Heart right ventricle (tissue), 16 donors: ENCODE measurements around the gene XIRP1. TPM values are rescaled to one million over a fixed set of nuclear protein-coding genes. Genes with fewer than 3 reads are reported as not detected.
A peak's percentile ranks its signal among the peaks of the same experiment; 100 is the strongest.
"Not testable (repeated sequence)": the region's sequence is repeated elsewhere in the genome, so short reads cannot be mapped to it uniquely, and the experiment has no call there.

ENCODE experiments used
- ATAC-seq, 8 donors: fragments of 200-7000 bp; cut with Tn5 transposase; one replicate each; pipeline ENCODE4 v1.9.1; 2020; ENCODE audit warnings: mild to moderate bottlenecking in 8 of 8, moderate library complexity in 8 of 8, moderate number of reproducible peaks in 1 of 8
- DNase-seq, 2 donors: peaks; one replicate each; pipeline ENCODE4 v3.0.0-alpha.2; 2020
- H3K27ac ChIP-seq, 10 donors: fragments of 200-600 bp; sonication (generic) in 2 of 10; one replicate each; pipeline versions ENCODE4 v1.5.0 to v1.8.0; 2020 to 2022; ENCODE audit warnings: mild to moderate bottlenecking in 3 of 10
- H3K27me3 ChIP-seq, 7 donors: fragments of 200-600 bp; one replicate each; pipeline ENCODE4 v1.8.0; 2021 to 2022; ENCODE audit warnings: mild to moderate bottlenecking in 2 of 7
- H3K36me3 ChIP-seq, 9 donors: fragments of 200-600 bp; sonication (generic) in 1 of 9; one replicate each; pipeline versions ENCODE4 v1.5.0 to v1.8.0; 2020 to 2022; ENCODE audit warnings: mild to moderate bottlenecking in 2 of 9
- H3K4me1 ChIP-seq, 9 donors: fragments of 200-600 bp; sonication (generic) in 1 of 9; one replicate each; pipeline versions ENCODE4 v1.5.0 to v1.8.0; 2020 to 2022; ENCODE audit warnings: mild to moderate bottlenecking in 4 of 9
- H3K4me3 ChIP-seq, 10 donors: fragments of 200-600 bp; sonication (generic) in 2 of 10; one replicate each; pipeline versions ENCODE4 v1.5.0 to v1.8.0; 2020 to 2022; ENCODE audit warnings: mild to moderate bottlenecking in 7 of 10, moderate library complexity in 2 of 10
- H3K9me3 ChIP-seq, 11 donors: fragments of 200-600 bp in 10 of 11; sonication (generic) in 2 of 11; one replicate each; pipeline versions ENCODE4 v1.5.0 to v1.8.0; 2013 to 2022; ENCODE audit warnings: mild to moderate bottlenecking in 2 of 11, control low read depth in 1 of 11, moderate library complexity in 1 of 11
- CTCF ChIP-seq, 9 donors: fragments of 200-600 bp; sonication (generic) in 2 of 9; IDR thresholded peaks; one replicate each; pipeline versions ENCODE4 v1.5.0 to v1.8.0; 2021 to 2022; ENCODE audit warnings: antibody characterized with exemption in 9 of 9, mild to moderate bottlenecking in 5 of 9, moderate library complexity in 1 of 9
- WGBS, 2 donors: extraction: QIAGEN DNeasy Blood & Tissue Kit; methylation state at CpG; one replicate each; pipeline ENCODE4 v1.1.7; 2013; ENCODE audit warnings: inconsistent platforms in 1 of 2; 5-methylcytosine and 5-hydroxymethylcytosine counted together
- intact Hi-C, 10 donors: fragments of 100-400 bp; cut with DNase I; formaldehyde crosslinking; loops; one replicate each; pipeline versions ENCODE4 v1.11.1 to v1.14.2; 2022
- polyA plus RNA-seq, 2 donors: library from polyadenylated mRNA; stranded (reverse); fragments of 200-250 nt; gene quantifications; one replicate each; pipeline ENCODE4 v1.2.3, GENCODE V29; 2013
- total RNA-seq, 10 donors: library from RNA; stranded (reverse); fragmentation: NEBNext Ultra II Directional in 3 of 10; extraction: Animal tissue kit (Norgen Biotek cat#: 25700) in 3 of 10; gene quantifications; one replicate each; pipeline versions ENCODE4 v1.2.1 to v1.2.4, GENCODE V29; 2021 to 2023
- donor health status: Arrhythmogenic right ventricular cardiomyopathy.
- donor health status: ischemic (EF 13 %, LVEDD 7.1; RV severe dilation, severe dysfunction).
- donor health status: healthy with polysubstance abuse.
- donor health status: DM: no; HTN: yes; CAD: no.
- donor health status: DM: no; HTN: no; CAD: no.
- donor health status: ischemic (EF 25% LVEDD 6.9; RV normal size, moderate dysfunction).
- donor health status: ischemic (EF 25% LVEDD 5.7; RV mildly dilated, moderate dysfunction).
- donor health status: healthy.
- donor health status: DM: yes; HTN: yes; CAD: no.
- donor health status: Ischemic cardiomyopathy.
- donor health status: ischemic (EF 35%, LVEDD 5.7; RV mildly dilated, moderate dysfunction).
- donor health status: nonischemic (EF 11% LVEDD 7.7; RV severe dilation, severe dysfunction).
- donor health status: DM: yes; HTN: yes; CAD: no.
- donor health status: PGD.
- donor health status: ischemic (EF 29% LVEDD 5.4; RV normal size, mild dysfunction).
- donor health status: nonischemic (EF 23%, LVEDD 6.1; RV moderate dilation, normal function).

The XIRP1 gene
- total and polyA plus RNA-seq, 12 donors = 277 to 1,691 (median 575) TPM

DNA sequence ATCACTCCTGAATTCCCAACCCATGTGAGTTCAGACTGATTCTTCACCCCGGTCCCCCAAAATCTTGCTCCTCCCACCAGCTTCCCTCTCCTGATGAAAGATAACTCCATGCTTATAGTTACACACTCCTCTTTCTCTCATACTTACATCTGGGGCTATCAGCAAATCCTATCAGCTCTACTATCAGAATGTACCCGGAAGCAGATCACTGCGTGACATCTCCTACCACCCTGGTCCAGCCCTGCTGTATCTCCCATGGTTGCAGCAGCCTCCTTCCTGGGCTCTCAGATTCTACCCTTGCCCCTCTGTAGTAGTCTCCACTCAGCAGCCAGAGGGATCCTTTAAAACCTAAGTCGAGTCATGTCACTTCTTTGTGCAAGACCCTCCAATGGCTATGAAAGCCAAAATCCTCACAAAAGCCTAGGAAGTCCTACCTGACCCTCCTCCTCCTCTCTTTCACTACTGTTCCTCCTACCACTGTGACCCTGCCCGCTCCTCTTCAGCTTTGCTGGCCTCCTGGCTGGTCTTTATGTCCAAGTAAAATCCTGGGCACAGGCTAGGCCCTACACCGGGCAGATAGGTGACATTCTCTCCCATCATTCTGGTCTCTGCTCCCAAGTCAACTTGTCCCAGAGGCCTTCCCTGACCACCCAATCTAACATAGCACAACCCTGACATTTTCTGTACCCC lies 16.2 kb downstream of the XIRP1 start:
- intact Hi-C loops = loop anchor here in 1 of 10 donors (2.0 to 5.0 kb wide), 2 partner anchors 15 to 39 kb away; no protein-coding TSS in a partner anchor
- WGBS, 2 donors = 88% methylated on average over 6 of the region's 6 CpGs

GRCh38 chr3:39173318-39174125 lies 18.9 kb downstream of the XIRP1 start:
- WGBS, 2 donors = 79 to 81% methylated on average over 2 of the region's 2 CpGs
- Histone ChIP-seq H3K27me3 (no peaks in the 10 kb centered on the region), H3K9me3 (no peaks in the 10 kb centered on the region), H3K27ac (no peak overlapping the region), H3K4me3 (no peak overlapping the region), H3K4me1 (peaks cover 2 to 35% (median 15%) of the 10 kb centered on the region in 9 donors), H3K36me3 (no peaks in the 10 kb centered on the region)
- no peak for TF ChIP-seq CTCF (IDR thresholded peaks at IDR 0.05)
- DNase-seq (no peak), ATAC-seq (no peak)
- intact Hi-C loops = no loop called here

More for the DNA sequence above, 16.2 kb downstream of the XIRP1 start:
- no peaks in the 10 kb centered on the region for H3K9me3 ChIP-seq
- H3K36me3 ChIP-seq = no peaks in the 10 kb centered on the region
- no peaks in the 10 kb centered on the region for H3K27me3 ChIP-seq
- H3K27ac ChIP-seq = peak overlapping the region in 9 of 10 donors; percentile 88 to 97 (median 92)
- no peak overlapping the region for H3K4me3 ChIP-seq
- H3K4me1 ChIP-seq = peaks cover 11 to 47% (median 37%) of the 10 kb centered on the region in 9 donors
- TF ChIP-seq CTCF (IDR thresholded peaks at IDR 0.05) = no peak
- ATAC-seq = no peak
- no peak for DNase-seq

DNA sequence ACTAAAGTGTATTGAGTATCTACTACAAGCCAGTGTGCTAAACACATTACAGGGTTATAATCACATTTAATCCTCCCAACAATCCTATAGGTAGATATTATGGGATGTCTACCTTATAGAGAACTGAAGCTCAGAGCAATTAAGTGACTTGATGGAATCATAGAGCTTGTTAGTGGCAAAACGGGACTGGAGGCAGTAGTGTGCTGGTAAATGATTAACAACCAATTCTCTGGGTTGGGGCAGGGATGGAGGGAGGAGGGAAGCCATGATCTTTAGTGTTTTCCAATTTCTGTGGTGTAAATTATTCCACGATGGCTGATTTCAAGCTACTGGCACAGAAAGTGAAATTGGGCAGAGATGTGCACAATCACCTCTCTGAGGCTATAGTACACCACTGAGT lies 20.5 kb downstream of the XIRP1 start:
- no peak for TF ChIP-seq CTCF (IDR thresholded peaks at IDR 0.05)
- DNase-seq = no peak
- Histone ChIP-seq H3K27ac (no peak overlapping the region), H3K36me3 (no peaks in the 10 kb centered on the region), H3K4me1 (peaks cover 0 to 39% (median 3%) of the 10 kb centered on the region in 9 donors), H3K4me3 (no peak overlapping the region), H3K27me3 (no peaks in the 10 kb centered on the region), H3K9me3 (no peaks in the 10 kb centered on the region)
- intact Hi-C loops = no loop called here
- no peak for ATAC-seq
- WGBS, 2 donors = 89 to 93% methylated on average over 2 of the region's 2 CpGs

DNA sequence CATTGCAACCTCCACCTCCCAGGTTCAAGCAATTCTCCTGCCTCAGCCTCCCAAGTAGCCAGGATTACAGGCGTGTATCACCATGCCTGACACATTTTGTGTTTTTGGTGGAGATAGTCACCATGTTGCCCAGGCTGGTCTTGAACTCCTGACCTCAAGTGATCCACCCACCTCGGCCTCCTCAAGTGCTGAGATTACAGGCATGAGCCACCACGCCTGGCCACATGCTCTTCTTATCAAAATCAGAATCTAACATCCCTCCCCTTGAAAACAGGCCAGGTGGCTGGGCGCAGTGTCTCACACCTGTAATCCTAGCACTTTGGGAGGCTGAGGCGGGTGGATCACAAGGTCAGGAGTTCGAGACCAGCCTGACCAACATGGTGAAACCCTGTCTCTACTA lies 21.5 kb downstream of the XIRP1 start:
- intact Hi-C loops, ATAC-seq: not testable (repeated sequence)

More for the DNA sequence above, 21.5 kb downstream of the XIRP1 start:
- H3K4me3 ChIP-seq, DNase-seq, H3K27ac ChIP-seq, H3K27me3 ChIP-seq, H3K36me3 ChIP-seq, H3K9me3 ChIP-seq: not testable (repeated sequence)
- H3K4me1 ChIP-seq = peaks cover 0 to 39% (median 6%) of the 10 kb centered on the region in 9 donors
- WGBS, 2 donors = 90 to 94% methylated on average over 5 to 6 of the region's 6 CpGs
